ES-I3 (cell line): ENCODE measurements around the gene ASPDH.

Experiments
- H3K36me3 ChIP-seq: 2 replicates; pipeline ENCODE4 v1.6.1; 2013; ENCODE audit warnings: mild to moderate bottlenecking, low read length, control low read depth, moderate library complexity; ENCODE audit not compliant: insufficient read depth
- H3K4me1 ChIP-seq: 2 replicates; pipeline ENCODE4 v1.6.1; 2013; ENCODE audit warnings: mild to moderate bottlenecking, control low read depth, low read length; ENCODE audit not compliant: insufficient read depth
- H3K9ac ChIP-seq: 2 replicates; pipeline ENCODE4 v1.6.1; 2013; ENCODE audit warnings: low read depth, mild to moderate bottlenecking, low read length, moderate library complexity
- H3K9me3 ChIP-seq: 2 replicates; pipeline ENCODE4 v1.6.1; 2013; ENCODE audit warnings: mild to moderate bottlenecking, low read length, moderate library complexity; ENCODE audit not compliant: control insufficient read depth, insufficient read depth

ASPDH gene

GRCh38 chr19:50500753-50501151 lies 13.0 kb downstream of the ASPDH start:
- no peaks in the 10 kb centered on the region for H3K36me3 ChIP-seq
- no peaks in the 10 kb centered on the region for H3K9me3 ChIP-seq
- no peak overlapping the region for H3K9ac ChIP-seq
- H3K4me1 ChIP-seq, result peaks cover 10% of the 10 kb centered on the region; the same call in 1 of the 2 replicates

- peak overlapping the region; percentile 42 for H3K9ac ChIP-seq
These were observed 13.5 kb downstream of the ASPDH start for GRCh38 chr19:50500060-50500752.

DNA sequence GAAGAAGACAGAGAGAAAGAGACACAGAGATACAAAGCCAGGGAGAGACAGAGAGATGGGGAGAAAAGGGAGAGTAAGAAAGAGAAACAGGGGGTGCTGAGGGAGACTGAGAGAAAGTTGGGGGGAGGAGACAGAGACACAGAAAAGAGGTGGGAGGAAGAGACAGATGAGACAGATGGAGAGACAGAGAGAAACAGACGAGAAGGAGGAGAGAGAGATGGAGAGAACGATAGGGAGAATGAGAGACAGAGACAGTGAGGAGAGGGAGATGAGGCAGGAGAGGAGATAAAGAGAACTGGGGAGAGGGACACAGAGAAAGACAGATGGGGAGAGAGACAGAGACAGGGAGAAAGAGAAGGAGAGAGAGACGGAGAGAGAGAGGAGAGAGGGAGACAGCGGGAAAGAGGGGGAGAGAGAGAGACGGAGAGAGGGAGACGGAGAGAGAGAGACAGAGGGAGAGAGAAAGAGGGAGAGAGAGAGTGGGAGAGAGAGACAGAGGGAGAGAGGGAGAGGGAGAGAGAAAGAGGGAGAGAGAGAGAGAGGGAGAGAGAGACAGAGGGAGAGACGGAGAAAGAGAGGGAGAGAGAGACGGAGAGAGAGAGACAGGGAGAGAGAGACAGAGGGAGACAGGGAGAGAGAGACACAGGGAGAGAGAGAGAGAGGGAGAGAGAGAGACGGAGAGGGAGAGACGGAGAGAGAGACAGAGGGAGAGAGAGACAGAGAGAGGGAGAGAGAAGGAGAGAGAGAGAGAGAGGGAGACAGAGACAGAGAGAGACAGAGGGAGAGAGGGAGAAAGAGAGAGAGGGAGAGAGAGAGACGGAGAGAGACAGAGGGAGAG lies 15.3 kb downstream of the ASPDH start:
- H3K4me1 ChIP-seq, result peaks cover 10% of the 10 kb centered on the region; the same call in 1 of the 2 replicates
- H3K9me3 ChIP-seq, result no peaks in the 10 kb centered on the region
- no peaks in the 10 kb centered on the region for H3K36me3 ChIP-seq
- H3K9ac ChIP-seq, result no peak overlapping the region

More at GRCh38 chr19:50500060-50500752, 13.5 kb downstream of the ASPDH start:
- Histone ChIP-seq H3K36me3 (no peaks in the 10 kb centered on the region), H3K4me1 (peaks cover 10% of the 10 kb centered on the region; the same call in 1 of the 2 replicates), H3K9me3 (no peaks in the 10 kb centered on the region)

- H3K9ac ChIP-seq, result no peak overlapping the region
- peaks cover 10% of the 10 kb centered on the region; the same call in 1 of the 2 replicates for H3K4me1 ChIP-seq
- no peaks in the 10 kb centered on the region for H3K9me3 ChIP-seq
- no peaks in the 10 kb centered on the region for H3K36me3 ChIP-seq
These were observed 16.7 kb downstream of the ASPDH start for GRCh38 chr19:50497022-50497405.

DNA sequence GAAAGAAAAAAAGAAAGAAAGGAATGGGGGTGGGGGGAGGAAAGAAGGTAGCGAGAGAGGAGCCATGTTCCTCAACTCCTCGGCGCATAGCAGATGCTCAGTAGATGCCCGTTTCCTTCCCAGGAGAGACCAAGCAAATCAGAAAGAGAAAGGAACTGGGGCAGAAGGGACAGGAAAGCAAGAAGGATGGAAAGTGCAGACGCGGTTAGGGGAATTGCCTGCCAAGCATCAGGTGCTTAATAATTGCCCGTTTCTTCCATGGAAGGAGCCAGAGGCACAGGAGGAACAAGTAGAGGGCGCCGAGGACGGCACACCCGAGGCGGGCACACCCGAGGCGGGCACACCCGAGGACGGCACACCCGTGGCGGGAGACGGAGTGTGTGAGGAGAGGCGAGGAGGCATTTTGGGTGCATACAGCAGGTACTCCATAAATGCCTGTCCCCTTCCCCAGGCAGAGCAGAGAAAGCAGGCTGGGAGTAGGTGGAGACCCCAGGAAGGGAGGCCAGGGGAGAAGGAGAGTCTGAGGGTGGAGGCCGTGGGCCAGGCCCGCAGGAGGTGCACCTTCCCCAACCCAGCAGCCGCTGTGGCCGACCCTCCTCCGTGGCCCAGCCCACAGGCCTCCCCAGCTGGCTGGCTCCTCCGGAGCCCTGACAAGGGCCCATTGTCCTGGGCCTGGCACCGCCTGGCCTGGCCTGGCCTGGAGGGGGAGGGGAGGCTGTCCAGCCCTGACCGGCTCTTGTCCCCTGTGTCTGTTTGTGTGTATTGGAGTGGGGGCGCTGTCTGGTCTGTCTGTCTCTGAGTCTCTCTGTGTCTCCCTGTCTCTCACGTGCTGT lies 17.3 kb downstream of the ASPDH start:
- no peak overlapping the region for H3K9ac ChIP-seq
- peaks cover 13% of the 10 kb centered on the region for H3K4me1 ChIP-seq
- H3K36me3 ChIP-seq, result no peaks in the 10 kb centered on the region
- no peaks in the 10 kb centered on the region for H3K9me3 ChIP-seq

GRCh38 chr19:50495020-50495531 lies 18.6 kb downstream of the ASPDH start:
- Histone ChIP-seq H3K36me3 (no peaks in the 10 kb centered on the region), H3K4me1 (peaks cover 8% of the 10 kb centered on the region), H3K9ac (no peak overlapping the region), H3K9me3 (no peaks in the 10 kb centered on the region)

- H3K9me3 ChIP-seq, result no peaks in the 10 kb centered on the region
These were observed 19.3 kb downstream of the ASPDH start for GRCh38 chr19:50494186-50495019.

GRCh38 chr19:50493171-50493570 lies 20.5 kb downstream of the ASPDH start:
- Histone ChIP-seq H3K9ac (no peak overlapping the region), H3K9me3 (no peaks in the 10 kb centered on the region)

More at GRCh38 chr19:50494186-50495019, 19.3 kb downstream of the ASPDH start:
- Histone ChIP-seq H3K4me1 (peaks cover 8% of the 10 kb centered on the region), H3K36me3 (no peaks in the 10 kb centered on the region), H3K9ac (no peak overlapping the region)

DNA sequence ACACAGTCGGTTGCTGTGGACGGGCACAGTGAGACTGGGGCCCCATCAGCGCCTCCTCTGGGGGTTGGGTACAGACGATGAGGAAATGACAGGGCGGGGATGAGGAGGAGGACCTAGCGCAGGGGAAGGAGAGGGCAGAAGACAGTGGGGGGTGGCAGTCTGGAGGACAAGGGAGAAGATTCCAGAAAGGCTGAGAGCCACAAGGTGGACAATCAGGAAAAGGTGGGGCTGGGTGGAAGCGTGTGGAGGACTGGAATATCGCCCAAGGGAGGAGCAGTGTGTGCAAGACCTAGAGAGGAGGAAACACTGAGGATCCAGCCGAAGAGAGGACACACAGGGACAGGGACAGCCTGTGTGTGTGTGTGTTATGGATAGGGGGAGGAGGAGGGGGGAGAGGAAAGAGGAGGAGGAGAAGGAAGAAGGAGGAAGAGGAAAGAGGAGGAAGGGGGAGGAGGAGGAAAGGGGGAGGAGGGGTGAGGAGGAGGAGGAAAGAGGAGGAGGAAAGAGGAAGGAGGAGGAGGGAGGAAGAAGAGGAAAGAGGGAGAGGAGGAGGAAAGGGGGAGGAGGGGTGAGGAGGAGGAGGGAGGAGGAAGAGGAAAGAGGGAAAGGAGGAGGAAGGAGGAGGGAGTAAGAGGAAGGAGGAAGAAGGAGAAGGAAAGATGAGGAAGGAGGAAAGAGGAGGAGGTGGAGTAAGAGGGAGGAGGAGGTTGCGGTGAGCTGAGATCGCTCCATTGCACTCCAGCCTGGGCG lies 21.2 kb downstream of the ASPDH start:
- Histone ChIP-seq H3K36me3 (no peaks in the 10 kb centered on the region), H3K9ac (peak overlapping the region; percentile 16; the same call in 1 of the 2 replicates), H3K9me3 (no peaks in the 10 kb centered on the region), H3K4me1 (peaks cover 8% of the 10 kb centered on the region)

More at GRCh38 chr19:50493171-50493570, 20.5 kb downstream of the ASPDH start:
- no peaks in the 10 kb centered on the region for H3K36me3 ChIP-seq
- peaks cover 8% of the 10 kb centered on the region for H3K4me1 ChIP-seq

DNA sequence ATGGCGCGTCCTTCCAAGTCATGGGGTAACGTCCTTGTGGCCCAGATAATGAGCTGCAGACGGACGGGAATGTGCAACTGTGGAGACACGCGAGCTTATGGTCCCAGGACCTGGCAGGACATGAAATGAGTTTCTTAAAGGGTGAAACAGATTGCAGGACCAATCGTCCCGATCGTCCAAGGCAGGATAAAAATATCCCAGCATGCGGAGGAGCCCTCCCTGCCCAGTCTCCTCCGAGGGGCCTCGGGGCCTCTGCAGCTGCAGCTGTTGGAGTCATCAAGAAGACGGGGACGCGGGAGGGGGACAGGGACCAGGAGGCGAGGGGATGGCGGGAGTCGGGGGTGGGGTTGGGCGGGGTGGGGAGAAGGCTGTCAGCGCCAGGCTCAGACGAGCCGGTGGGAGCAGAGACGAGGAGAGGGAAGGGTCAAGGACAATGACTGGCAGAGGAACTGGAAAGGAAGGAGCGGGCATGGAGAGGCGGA lies 22.7 kb downstream of the ASPDH start:
- Histone ChIP-seq H3K36me3 (no peaks in the 10 kb centered on the region), H3K4me1 (peaks cover 8% of the 10 kb centered on the region; the same call in 1 of the 2 replicates), H3K9me3 (peaks cover 6% of the 10 kb centered on the region), H3K9ac (no peak overlapping the region; the same call in 1 of the 2 replicates)

- Histone ChIP-seq H3K4me1 (peaks cover 8% of the 10 kb centered on the region; the same call in 1 of the 2 replicates), H3K9ac (peak overlapping the region; percentile 20; the same call in 1 of the 2 replicates), H3K9me3 (peaks cover 11% of the 10 kb centered on the region), H3K36me3 (no peaks in the 10 kb centered on the region)
These were observed 23.3 kb downstream of the ASPDH start for GRCh38 chr19:50490411-50490811.

GRCh38 chr19:50489461-50490011 lies 24.2 kb downstream of the ASPDH start:
- H3K9me3 ChIP-seq, result peaks cover 11% of the 10 kb centered on the region
- H3K9ac ChIP-seq, result peak overlapping the region; percentile 37; the same call in 1 of the 2 replicates
- peaks cover 8% of the 10 kb centered on the region; the same call in 1 of the 2 replicates for H3K4me1 ChIP-seq
- no peaks in the 10 kb centered on the region for H3K36me3 ChIP-seq
